ENCODE data around the gene SSR2. TPM values are rescaled to one million over a fixed set of nuclear protein-coding genes. Genes with fewer than 3 reads are reported as not detected.

Gene SSR2
- total and polyA plus RNA-seq, 8 donors = 160 to 243 (median 202) TPM

- DNase-seq = no peak
- Histone ChIP-seq H3K4me3 (no peak overlapping the region), H3K27ac (no peak overlapping the region), H3K4me1 (no peaks in the 10 kb centered on the region), H3K36me3 (peaks cover 0 to 6% (median 0%) of the 10 kb centered on the region in 3 donors), H3K27me3 (no peaks in the 10 kb centered on the region), H3K9me3 (no peaks in the 10 kb centered on the region)
- intact Hi-C loops (cut with DNase I) = no loop called here
- no peak for ATAC-seq
- 86% methylated on average over 7 of the region's 7 CpGs for WGBS, 2 donors
- no peak for FAIRE-seq
- no peak for TF ChIP-seq CTCF (IDR thresholded peaks at IDR 0.05)
Observed at GRCh38 chr1:155968051-155968400, 52.7 kb downstream of the SSR2 start.

- Histone ChIP-seq H3K4me3 (no peak overlapping the region), H3K4me1 (no peaks in the 10 kb centered on the region), H3K9me3 (no peaks in the 10 kb centered on the region), H3K27me3 (no peaks in the 10 kb centered on the region), H3K36me3 (peaks cover 0 to 12% (median under 1%) of the 10 kb centered on the region in 3 donors), H3K27ac (no peak overlapping the region)
- intact Hi-C loops (cut with DNase I) = no loop called here
- TF ChIP-seq CTCF (IDR thresholded peaks at IDR 0.05) = no peak
- ATAC-seq (peak in 2 of 4 donors; percentile 12 to 36), DNase-seq (no peak), FAIRE-seq (no peak)
- WGBS, 2 donors = 63 to 70% methylated on average over 13 of the region's 13 CpGs
Observed at GRCh38 chr1:155967341-155968050, 53.3 kb downstream of the SSR2 start.

- DNase-seq = no peak
- no peak overlapping the region for H3K4me3 ChIP-seq
- intact Hi-C loops (cut with DNase I) = no loop called here
- FAIRE-seq = no peak
- peaks cover 0 to 19% (median 2%) of the 10 kb centered on the region in 3 donors for H3K36me3 ChIP-seq
- H3K9me3 ChIP-seq = no peaks in the 10 kb centered on the region
- H3K27ac ChIP-seq = no peak overlapping the region
- TF ChIP-seq CTCF (IDR thresholded peaks at IDR 0.05) = no peak
- H3K27me3 ChIP-seq = no peaks in the 10 kb centered on the region
- no peaks in the 10 kb centered on the region for H3K4me1 ChIP-seq
- WGBS, 2 donors = 70 to 73% methylated on average over 6 to 7 of the region's 7 CpGs
- no peak for ATAC-seq
Observed at GRCh38 chr1:155966750-155967149, 54.0 kb downstream of the SSR2 start.

- no peak for FAIRE-seq
- Histone ChIP-seq H3K4me1 (no peaks in the 10 kb centered on the region), H3K27ac (no peak overlapping the region), H3K4me3 (no peak overlapping the region), H3K9me3 (no peaks in the 10 kb centered on the region), H3K36me3 (peaks cover 0 to 23% (median 2%) of the 10 kb centered on the region in 3 donors), H3K27me3 (no peaks in the 10 kb centered on the region)
- no peak for ATAC-seq
- 85 to 86% methylated on average over 9 of the region's 9 CpGs for WGBS, 2 donors
- TF ChIP-seq CTCF (IDR thresholded peaks at IDR 0.05) = no peak
- no peak for DNase-seq
- intact Hi-C loops (cut with DNase I) = no loop called here
Observed at GRCh38 chr1:155966135-155966534, 54.6 kb downstream of the SSR2 start.

- 81 to 87% methylated on average over 7 of the region's 7 CpGs for WGBS, 2 donors
- H3K27ac ChIP-seq = no peak overlapping the region
- FAIRE-seq = no peak
- no peak for DNase-seq
- intact Hi-C loops (cut with DNase I) = no loop called here
- no peaks in the 10 kb centered on the region for H3K27me3 ChIP-seq
- no peak for TF ChIP-seq CTCF (IDR thresholded peaks at IDR 0.05)
- no peaks in the 10 kb centered on the region for H3K4me1 ChIP-seq
- H3K9me3 ChIP-seq = no peaks in the 10 kb centered on the region
- ATAC-seq = no peak
- no peak overlapping the region for H3K4me3 ChIP-seq
- peaks cover 0 to 33% (median 2%) of the 10 kb centered on the region in 3 donors for H3K36me3 ChIP-seq
Observed at GRCh38 chr1:155964193-155964592, 56.6 kb downstream of the SSR2 start.

All from pancreas (tissue), 10 donors.